Stimulated activated CD8-positive, alpha-beta memory T cell treated with anti-CD3 and anti-CD28 coated beads, Interleukin-15, amount 100 ng/mL, for 48 hours (primary cell): ENCODE results near the gene SUN2.
A peak's percentile ranks its signal among the peaks of the same experiment; 100 is the strongest.
"Not testable (repeated sequence)": the region's sequence is repeated elsewhere in the genome, so short reads cannot be mapped to it uniquely, and the experiment has no call there.

Experiments
- DNase-seq, 2 donors: peaks; one replicate each; pipeline ENCODE4 v3.0.0-alpha.2; 2020; ENCODE audit warnings: low read depth in 2 of 2

SUN2 gene

DNA sequence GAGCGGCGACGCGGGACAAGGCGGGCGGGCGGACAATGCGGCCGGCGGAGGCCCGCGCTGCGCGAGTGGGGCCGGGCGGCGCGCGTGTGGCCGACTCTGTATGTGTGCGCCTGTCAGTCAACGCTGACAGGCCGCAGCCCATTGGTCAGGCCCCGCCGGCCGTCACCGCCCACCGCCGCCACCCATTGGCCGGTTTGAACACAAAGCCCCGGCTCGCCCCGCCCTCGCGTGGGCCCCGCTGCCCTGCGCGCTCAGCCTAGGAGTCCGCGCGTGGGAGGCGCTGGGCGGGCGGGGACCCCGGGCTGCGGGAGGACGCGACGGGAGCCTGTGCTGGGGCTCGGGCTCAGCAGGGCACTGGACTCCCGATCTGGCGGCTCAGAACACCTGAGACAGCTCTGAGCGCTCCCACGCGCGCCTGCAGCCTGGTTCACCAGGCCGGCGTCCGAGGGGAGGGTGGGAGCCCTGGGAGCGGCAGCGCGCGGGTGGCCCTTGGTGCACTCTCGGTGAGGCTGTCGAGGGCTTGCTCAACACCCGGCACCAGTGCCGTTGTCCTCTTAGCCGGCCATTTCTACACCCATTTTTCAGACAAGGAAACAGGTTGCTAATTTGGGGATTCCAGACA, at the start of gene SUN2:
Gene SUN2 (minus strand): TSS at position 88 of the 622 bp plus-strand sequence. CDS start 3,370 bp downstream, outside the sequence.
- DNase-seq, result peak; percentile 88 to 91

DNA sequence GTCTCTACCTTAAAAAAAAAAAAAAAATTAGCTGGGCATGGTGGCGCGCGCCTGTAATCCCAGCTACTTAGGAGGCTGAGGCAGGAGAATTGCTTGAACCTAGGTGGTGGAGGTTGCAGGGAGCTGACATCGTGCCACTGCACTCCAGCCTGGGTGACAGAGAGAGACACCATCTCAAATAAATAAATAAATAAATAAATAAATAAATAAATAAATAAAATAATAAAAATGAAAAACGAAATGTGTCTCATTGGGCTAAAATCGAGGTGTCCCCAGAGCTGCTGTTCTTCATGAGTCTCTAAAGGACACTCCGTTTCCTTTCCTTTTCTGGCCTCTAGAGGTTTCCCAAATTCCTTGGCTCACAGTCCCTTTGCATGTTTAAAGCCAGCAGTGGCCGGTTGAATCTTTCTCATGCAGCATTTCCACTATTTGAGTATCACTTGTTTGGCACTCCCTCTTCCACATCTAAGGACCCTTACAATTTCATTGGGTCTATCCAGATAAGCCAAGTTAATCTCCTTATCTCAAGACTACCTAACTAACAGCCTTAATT, 49.3 kb upstream of the SUN2 start:
- DNase-seq, result not testable (repeated sequence)

DNA sequence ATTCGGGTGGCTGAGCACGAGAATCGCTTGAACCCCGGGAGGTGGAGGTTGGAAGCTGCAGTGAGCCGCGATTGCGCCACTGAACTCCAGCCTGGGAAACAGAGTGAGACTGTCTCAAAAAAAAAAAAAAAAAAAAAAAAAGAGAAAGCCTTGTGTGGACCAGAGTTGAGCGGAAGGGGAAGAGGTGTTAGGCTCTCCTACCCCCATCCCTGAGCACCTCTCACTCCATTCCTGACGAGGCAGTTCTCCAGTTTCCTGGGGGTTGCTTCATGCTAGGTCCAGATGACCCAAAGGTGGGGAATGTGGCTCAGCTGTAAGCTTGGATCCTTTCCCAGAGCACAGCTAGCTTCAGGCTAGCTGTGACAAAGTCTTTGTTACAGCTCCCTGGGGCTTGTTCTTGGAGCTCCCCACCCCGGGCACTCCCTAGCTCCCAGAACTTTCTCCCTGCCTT, 46.9 kb upstream of the SUN2 start:
- no peak for DNase-seq

DNA sequence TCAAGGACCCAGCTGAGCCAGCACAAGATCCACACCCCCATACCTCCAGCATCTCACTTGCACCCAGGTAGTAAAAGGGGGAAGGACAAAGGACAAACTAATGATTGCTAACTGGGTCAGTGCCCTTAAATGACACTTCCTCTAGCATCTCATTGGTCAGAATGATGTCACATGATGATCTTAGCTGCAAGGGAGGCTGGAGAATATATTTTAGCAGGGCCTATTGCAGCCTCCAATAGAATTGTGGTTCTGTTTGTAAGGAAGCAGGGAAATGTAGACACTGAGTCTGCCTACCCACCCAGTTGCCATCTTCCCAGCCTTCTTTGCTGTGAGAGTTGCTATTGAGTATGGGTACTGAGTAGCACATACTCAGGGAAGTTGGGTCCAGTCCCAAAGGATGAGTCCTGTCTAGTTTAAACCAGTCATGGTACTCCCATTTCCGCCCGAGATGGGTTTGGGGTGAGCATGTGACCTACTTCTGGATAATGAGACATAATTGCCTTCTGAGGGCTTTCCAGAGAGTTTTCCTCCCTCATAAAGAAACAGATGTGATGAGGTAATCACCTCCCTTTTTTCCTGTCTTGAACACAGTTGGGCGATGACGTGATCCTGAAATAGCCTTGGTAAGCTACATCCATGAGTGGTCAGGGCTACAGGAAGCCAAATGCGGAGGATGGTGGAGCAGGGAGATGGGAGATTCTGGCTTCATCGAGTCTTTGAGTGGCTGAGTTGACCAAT, 43.6 kb upstream of the SUN2 start:
- no peak for DNase-seq

DNA sequence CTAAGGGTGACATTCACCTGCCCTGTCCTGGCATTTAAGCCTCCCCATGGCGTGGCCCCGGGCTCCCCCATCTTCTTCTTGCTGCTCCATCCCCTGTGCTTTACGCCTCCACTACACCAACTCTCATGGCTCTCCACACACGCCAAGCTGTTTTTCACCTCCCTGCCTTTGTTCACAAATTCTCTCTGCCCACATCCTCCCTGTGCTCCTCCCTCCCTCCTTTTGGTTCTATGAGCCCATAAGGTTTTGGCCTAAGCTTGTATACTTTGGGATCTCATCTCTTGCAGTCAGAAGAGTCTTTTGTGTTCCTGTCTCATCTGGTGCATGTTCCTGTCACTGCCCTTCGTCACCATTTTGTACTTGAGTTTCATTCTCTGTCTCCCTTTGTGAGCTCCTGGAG, 42.7 kb upstream of the SUN2 start:
- DNase-seq, result no peak

DNA sequence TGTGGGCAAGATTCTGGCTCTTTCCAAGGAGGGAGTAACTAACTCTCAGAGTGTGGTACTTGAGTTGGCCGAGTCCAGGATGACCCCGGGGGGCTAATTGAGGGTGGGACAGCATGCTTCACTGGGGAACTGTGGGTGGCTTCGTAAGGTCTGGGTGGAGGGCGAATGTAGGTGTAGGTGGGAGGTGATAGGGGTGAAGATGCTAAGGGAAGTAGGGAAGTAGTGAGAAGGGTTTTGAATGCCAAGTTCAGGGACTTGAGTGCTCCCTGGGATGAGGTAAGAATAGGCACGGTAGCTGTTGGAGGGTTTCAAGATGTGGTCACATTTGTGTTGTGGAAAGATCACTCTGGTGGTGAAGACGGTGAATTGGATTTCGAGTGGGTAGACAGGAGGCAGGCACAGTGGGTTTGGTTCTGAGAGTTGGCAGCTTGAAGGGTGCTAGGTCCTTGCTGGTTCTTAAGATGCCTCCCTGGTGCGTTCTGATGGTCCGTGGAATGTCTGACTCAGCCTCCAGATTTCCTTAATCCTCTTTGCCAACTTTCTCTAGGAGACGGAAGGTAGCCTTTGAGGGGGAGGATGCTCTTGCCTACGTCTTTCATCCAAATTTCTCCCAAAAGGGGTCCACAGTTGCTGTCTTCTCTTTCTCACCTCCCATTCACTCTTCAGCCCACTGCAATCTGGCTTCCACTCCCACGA, 40.6 kb upstream of the SUN2 start:
- DNase-seq, result no peak

GRCh38 chr22:38795569-38795968, 39.8 kb upstream of the SUN2 start:
- no peak for DNase-seq

GRCh38 chr22:38793721-38794466, 38.1 kb upstream of the SUN2 start, which contains the start of gene DNAL4:
Gene DNAL4 (minus strand): TSS chr22:38794143. CDS start chr22:38782731, 11,412 bp downstream.
- peak; percentile 83 to 84 for DNase-seq

DNA sequence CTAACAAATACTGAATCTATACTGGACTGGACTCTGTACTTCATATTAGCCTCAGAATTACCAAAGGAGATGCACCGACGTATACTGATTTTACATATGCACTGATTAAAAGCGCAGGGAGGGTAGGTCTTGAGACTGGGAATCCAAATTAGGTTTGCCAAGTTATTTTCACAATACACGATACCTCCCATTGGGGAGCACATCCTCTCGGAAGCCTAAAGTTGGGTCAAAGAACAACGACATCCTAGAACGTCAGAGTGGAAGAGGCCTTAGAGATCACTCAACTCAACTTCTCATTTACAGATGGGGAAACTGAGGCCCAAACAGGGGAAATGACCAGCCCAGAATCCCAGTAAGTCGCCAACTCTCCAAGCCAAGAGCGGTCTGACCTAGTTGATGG, 37.5 kb upstream of the SUN2 start:
- no peak for DNase-seq

- DNase-seq, result peak in 1 of 2 donors; percentile 11
These were observed 37.0 kb upstream of the SUN2 start for GRCh38 chr22:38792833-38793232.

GRCh38 chr22:38789606-38790005, 33.8 kb upstream of the SUN2 start:
- DNase-seq, result no peak

DNA sequence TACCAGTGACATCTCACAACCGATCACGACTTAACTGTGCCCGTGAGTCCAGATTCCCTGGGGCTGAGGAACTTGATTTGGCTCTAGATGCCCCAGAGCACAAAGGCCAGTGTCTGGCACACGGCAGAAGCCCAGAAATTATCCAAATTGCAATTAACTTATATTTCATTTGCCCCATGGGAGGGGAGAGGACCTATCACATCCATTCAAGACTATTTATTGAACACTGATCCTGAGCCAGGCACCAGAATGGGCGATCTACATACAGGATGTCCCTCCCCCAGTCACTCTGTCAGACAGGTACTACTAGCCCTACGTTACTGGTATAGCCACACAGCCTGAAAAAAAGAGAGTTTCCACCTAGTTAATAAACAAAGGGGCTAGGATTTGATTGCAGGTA, 33.0 kb upstream of the SUN2 start:
- DNase-seq, result no peak

- DNase-seq, result no peak
These were observed 32.4 kb upstream of the SUN2 start for GRCh38 chr22:38788021-38788816.

- no peak for DNase-seq
These were observed 30.8 kb upstream of the SUN2 start for GRCh38 chr22:38786631-38787030.

- DNase-seq, result no peak
These were observed 29.1 kb upstream of the SUN2 start for GRCh38 chr22:38784856-38785255.

DNA sequence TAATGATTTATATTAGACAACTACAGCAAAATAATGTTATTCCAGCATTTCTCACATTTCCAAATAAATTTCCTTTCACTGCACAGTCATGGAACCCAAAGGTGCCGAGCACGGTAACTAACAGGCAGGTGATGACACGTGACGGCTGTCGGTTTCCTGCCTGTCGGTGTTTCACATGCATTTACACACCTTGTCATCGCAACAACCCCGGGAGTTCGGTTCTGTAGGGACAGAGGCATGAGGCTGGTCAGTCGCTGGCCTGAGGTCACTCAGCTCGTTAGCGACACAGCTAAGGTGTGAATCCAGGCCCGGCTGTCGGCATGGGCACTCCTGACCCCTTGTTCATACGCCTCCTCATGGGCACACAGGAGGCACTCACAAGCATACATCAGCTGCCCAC, 28.2 kb upstream of the SUN2 start:
- DNase-seq, result no peak

DNA sequence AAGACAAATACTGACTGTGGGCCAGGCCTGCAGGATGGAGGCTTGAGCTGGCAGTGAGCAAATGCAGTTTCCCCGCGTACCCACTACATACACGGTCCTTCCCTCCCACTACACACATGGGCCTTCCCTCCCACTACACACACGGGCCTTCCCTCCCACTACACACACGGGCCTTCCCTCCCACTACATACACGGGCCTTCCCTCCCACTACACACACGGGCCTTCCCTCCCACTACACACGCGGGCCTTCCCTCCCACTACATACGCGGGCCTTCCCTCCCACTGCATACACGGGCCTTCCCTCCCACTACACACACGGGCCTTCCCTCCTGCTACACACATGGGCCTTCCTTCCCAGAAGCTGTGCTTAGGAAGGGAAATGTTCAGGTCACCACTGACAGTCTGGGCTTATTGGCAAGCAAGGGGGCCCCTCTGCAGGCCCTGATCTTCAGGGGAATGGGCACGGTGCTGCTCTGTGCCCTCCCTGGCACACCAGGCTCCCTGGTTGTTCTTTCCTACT, 27.4 kb upstream of the SUN2 start:
- no peak for DNase-seq

DNA sequence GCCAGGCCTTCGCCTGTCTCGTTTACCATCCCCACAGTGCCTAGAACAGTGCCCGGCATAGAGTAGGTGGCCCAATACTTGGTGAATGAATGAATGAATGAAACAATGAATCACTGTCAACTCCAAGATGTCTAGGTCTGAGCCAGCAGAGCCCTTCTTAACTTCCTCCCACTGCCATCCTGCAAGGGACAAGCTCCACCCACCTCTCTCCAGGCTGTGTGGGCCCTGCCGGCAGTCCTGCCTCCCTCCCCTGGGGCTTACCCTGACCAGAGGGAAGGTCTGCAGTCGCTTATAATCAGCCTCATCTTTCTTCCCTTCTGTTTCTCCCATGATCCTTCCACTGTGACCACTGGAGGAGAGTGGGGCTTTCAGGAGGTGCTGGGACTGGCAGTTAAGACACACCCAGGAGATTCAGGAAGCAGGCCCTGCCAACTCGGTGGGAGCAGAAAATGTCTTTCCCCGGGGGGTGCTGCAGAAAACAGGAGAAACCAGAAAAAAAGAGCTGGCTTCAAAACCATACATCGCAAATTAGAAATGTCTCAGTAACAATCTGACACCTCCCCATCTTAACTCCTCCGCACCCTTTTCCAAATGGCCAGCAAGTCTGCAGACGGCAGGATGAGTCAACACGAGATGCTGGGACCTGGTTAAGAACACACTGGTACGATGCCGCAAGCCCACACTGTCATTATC, 26.8 kb upstream of the SUN2 start:
- no peak for DNase-seq

DNA sequence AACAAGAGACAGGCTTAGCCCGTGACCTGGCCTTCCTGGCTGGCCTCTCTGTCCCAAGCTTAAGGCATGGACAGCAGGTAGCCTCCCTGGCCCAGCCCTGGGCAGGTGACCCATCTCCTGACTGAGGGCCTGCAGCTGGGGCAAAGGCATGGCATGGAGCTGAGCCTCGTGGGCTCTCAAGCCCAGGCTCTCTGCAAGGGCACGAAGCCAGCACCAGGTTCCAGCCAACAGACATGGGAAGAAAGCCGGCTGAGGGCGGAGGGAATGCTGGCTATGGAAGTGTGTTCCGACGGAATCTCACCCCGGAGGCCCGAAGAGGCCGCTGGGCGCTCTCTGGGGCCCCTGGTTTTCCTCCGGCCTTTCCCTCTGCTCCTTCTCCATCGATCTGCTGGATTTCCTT, 25.2 kb upstream of the SUN2 start:
- no peak for DNase-seq

DNA sequence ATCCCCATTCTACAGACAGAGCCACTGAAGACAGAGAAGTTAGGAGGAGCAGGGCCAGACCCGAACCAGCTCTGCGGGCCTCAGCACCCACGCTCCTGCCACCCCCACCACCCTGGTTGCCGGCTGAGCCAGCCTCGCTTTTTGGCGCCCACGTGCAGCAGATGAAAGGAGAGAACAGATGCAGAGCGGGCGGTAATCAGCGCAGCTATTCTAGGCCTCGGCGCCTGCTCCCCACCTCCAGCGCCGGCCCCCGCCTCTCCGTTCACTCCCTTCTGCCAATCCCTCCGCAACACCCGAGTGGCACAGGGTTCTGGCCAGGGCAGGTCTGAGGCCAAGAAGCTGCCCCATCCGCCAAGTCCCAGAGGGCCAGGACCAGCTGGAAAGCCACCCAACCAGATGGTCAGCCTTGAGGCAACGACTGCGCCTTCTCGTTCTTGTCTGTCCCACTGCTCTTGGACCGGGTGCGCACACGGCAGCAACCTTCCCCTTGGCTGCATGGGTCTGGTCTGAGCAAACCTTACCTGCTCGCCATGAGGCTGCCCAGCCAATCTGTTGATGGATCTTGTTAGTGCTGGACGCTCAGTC, 21.4 kb upstream of the SUN2 start:
- DNase-seq, result no peak
